HG03469 (cell line): ENCODE data around the gene C2CD2.
"Not testable (repeated sequence)": the region's sequence is repeated elsewhere in the genome, so short reads cannot be mapped to it uniquely, and the experiment has no call there.

Source experiments
- ATAC-seq: cut with Tn5 transposase; IDR thresholded peaks from one replicate; pipeline ENCODE4 v1.9.1; 2021; ENCODE audit warnings: mild to moderate bottlenecking, moderate library complexity, moderate number of reproducible peaks; ENCODE audit not compliant: unreplicated experiment

The C2CD2 gene

GRCh38 chr21:41958886-41959563, 5.2 kb upstream of the C2CD2 start:
- no peak for ATAC-seq

GRCh38 chr21:41957991-41958766, 4.4 kb upstream of the C2CD2 start:
- ATAC-seq, result no peak

- no peak for ATAC-seq
These were observed 3.3 kb upstream of the C2CD2 start for GRCh38 chr21:41956926-41957729.

GRCh38 chr21:41955516-41955915, 1.7 kb upstream of the C2CD2 start:
- ATAC-seq, result no peak

GRCh38 chr21:41954654-41955499, 1.1 kb upstream of the C2CD2 start:
- ATAC-seq, result no peak

GRCh38 chr21:41953249-41953830, 478 bp downstream of the C2CD2 start:
- ATAC-seq, result no peak

- no peak for ATAC-seq
These were observed 1.1 kb downstream of the C2CD2 start for GRCh38 chr21:41952568-41953248.

GRCh38 chr21:41951876-41952567, 1.8 kb downstream of the C2CD2 start:
- no peak for ATAC-seq

GRCh38 chr21:41950941-41951351, 2.9 kb downstream of the C2CD2 start:
- no peak for ATAC-seq

GRCh38 chr21:41949631-41950030, 4.2 kb downstream of the C2CD2 start:
- ATAC-seq, result not testable (repeated sequence)

GRCh38 chr21:41948901-41949300, 4.9 kb downstream of the C2CD2 start:
- ATAC-seq, result no peak

- ATAC-seq, result no peak
These were observed 5.5 kb downstream of the C2CD2 start for GRCh38 chr21:41948078-41948895.

GRCh38 chr21:41945982-41946381, 7.8 kb downstream of the C2CD2 start:
- ATAC-seq, result no peak

- ATAC-seq, result no peak
These were observed 10.0 kb downstream of the C2CD2 start for GRCh38 chr21:41943851-41944250.

GRCh38 chr21:41942457-41942856, 11.4 kb downstream of the C2CD2 start:
- no peak for ATAC-seq

- ATAC-seq, result no peak
These were observed 11.9 kb downstream of the C2CD2 start for GRCh38 chr21:41941941-41942340.

GRCh38 chr21:41940431-41940830, 13.4 kb downstream of the C2CD2 start:
- no peak for ATAC-seq

GRCh38 chr21:41939391-41939790, 14.4 kb downstream of the C2CD2 start:
- no peak for ATAC-seq
